ENCODE data around the gene FERMT1. TPM values are rescaled to one million over a fixed set of nuclear protein-coding genes. Genes with fewer than 3 reads are reported as not detected.

FERMT1 gene
- total RNA-seq, 1 experiment from 2014 or later = 1.3 TPM

GRCh38 chr20:6041808-6042265 is 81.0 kb downstream of the FERMT1 start:
- Histone ChIP-seq H3K4me1 (ENCODE audit: insufficient read depth, low read length, poor library complexity, severe bottlenecking) (no peaks in the 10 kb centered on the region), H3K9me3 (ENCODE audit: low read depth, low read length, poor library complexity, severe bottlenecking) (no peaks in the 10 kb centered on the region), H3K36me3 (ENCODE audit: insufficient read depth, low read length, poor library complexity, severe bottlenecking) (peaks cover 21% of the 10 kb centered on the region), H3K27me3 (replicated peaks; ENCODE audit: insufficient read depth, low read depth, low read length, poor library complexity) (no peaks in the 10 kb centered on the region), H3K27ac (ENCODE audit: low read depth, low read length, poor library complexity, severe bottlenecking) (no peak overlapping the region), H3K4me3 (ENCODE audit: low read depth, low read length, poor library complexity, severe bottlenecking) (no peak overlapping the region)
- intact Hi-C loops (cut with micrococcal nuclease; ENCODE audit: unreplicated experiment) = no loop called here
- no peak for DNase-seq (ENCODE audit: low spot score)
- CTCF ChIA-PET = no interaction called here
- no peak for TF ChIP-seq CTCF (conservative IDR thresholded peaks at IDR 0.05; ENCODE audit: low read depth, low read length)
- no peak for TF ChIP-seq EZH2 (IDR thresholded peaks at IDR 0.05; ENCODE audit: borderline replicate concordance, low read depth, low read length, poor library complexity, severe bottlenecking)
- no TSS peak for BruUV-seq (replicated peaks)
- POLR2A ChIA-PET (ENCODE audit: low non-redundant PET) = no interaction called here

DNA sequence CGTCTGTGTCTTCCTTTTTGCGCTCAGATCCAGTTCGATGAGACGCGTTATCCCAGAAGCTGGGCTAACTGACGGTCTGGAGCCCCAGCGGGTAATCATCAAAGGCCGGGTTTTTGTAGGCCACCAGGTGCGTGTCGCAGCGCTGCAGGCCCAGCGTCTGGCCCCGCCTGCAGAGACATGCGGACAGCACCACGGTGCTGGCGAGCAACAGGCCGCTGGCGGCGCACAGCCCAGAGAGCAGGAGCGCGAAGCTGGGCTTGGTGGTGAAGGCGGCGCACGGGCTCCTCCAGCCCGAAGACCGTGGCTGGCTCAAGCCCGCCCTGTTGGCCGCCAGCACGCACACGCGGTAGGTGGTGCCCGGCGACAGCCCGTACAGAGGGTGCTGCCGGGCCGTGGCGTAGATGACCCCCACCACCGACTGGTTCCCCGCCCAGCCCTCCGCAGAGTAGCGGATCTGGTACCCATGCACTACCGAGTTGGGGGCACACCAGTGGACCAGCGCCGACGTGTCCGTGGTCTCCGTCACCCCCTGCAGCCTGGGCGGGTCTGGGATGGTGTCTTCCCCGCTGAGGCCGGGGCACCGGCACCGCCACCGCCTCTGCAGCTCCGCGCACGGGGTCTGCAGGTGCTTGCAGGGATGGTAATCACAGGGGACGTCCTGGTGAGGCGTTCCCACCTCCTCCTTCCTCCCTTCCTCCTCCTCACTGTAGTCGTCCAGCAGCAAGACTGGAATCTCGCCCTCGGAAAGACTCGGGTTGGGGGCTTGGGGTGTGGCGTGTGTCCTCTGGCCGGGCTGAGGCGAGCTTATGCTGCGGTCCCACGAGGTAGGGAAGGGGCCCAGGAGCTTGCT is 81.6 kb downstream of the FERMT1 start:
- TF ChIP-seq EZH2 (IDR thresholded peaks at IDR 0.05; ENCODE audit: borderline replicate concordance, low read depth, low read length, poor library complexity, severe bottlenecking) (no peak), CTCF (conservative IDR thresholded peaks at IDR 0.05; ENCODE audit: low read depth, low read length) (no peak)
- no TSS peak for BruUV-seq (replicated peaks)
- Histone ChIP-seq H3K4me3 (ENCODE audit: low read depth, low read length, poor library complexity, severe bottlenecking) (no peak overlapping the region), H3K27me3 (replicated peaks; ENCODE audit: insufficient read depth, low read depth, low read length, poor library complexity) (no peaks in the 10 kb centered on the region), H3K27ac (ENCODE audit: low read depth, low read length, poor library complexity, severe bottlenecking) (no peak overlapping the region), H3K4me1 (ENCODE audit: insufficient read depth, low read length, poor library complexity, severe bottlenecking) (no peaks in the 10 kb centered on the region), H3K36me3 (ENCODE audit: insufficient read depth, low read length, poor library complexity, severe bottlenecking) (peaks cover 26% of the 10 kb centered on the region), H3K9me3 (ENCODE audit: low read depth, low read length, poor library complexity, severe bottlenecking) (no peaks in the 10 kb centered on the region)
- ChIA-PET POLR2A (ENCODE audit: low non-redundant PET) (no interaction called here), CTCF (no interaction called here)
- intact Hi-C loops (cut with micrococcal nuclease; ENCODE audit: unreplicated experiment) = no loop called here
- DNase-seq (ENCODE audit: low spot score) = no peak

- H3K9me3 ChIP-seq (ENCODE audit: low read depth, low read length, poor library complexity, severe bottlenecking) = no peaks in the 10 kb centered on the region
- POLR2A ChIA-PET (ENCODE audit: low non-redundant PET) = no interaction called here
- CTCF ChIA-PET = no interaction called here
- intact Hi-C loops (cut with micrococcal nuclease; ENCODE audit: unreplicated experiment) = no loop called here
- H3K27ac ChIP-seq (ENCODE audit: low read depth, low read length, poor library complexity, severe bottlenecking) = no peak overlapping the region
- H3K4me3 ChIP-seq (ENCODE audit: low read depth, low read length, poor library complexity, severe bottlenecking) = no peak overlapping the region
- peaks cover 29% of the 10 kb centered on the region for H3K36me3 ChIP-seq (ENCODE audit: insufficient read depth, low read length, poor library complexity, severe bottlenecking)
- no peaks in the 10 kb centered on the region for H3K27me3 ChIP-seq (replicated peaks; ENCODE audit: insufficient read depth, low read depth, low read length, poor library complexity)
- DNase-seq (ENCODE audit: low spot score) = no peak
- TF ChIP-seq EZH2 (IDR thresholded peaks at IDR 0.05; ENCODE audit: borderline replicate concordance, low read depth, low read length, poor library complexity, severe bottlenecking) = no peak
- no peak for TF ChIP-seq CTCF (conservative IDR thresholded peaks at IDR 0.05; ENCODE audit: low read depth, low read length)
- BruUV-seq (replicated peaks) = no TSS peak
- no peaks in the 10 kb centered on the region for H3K4me1 ChIP-seq (ENCODE audit: insufficient read depth, low read length, poor library complexity, severe bottlenecking)
These were observed 82.3 kb downstream of the FERMT1 start for GRCh38 chr20:6040540-6040939.

Data from A673 (cell line).